PFSK-1 (cell line): ENCODE data around the gene TNP2.

Source experiments
- FOXP2 ChIP-seq: optimal IDR thresholded peaks from 2 replicates; pipeline ENCODE3; 2011; ENCODE audit warnings: borderline replicate concordance, control low read depth, inconsistent platforms; ENCODE audit not compliant: insufficient read depth; ENCODE audit errors: extremely low read length, extremely low read depth
- POLR2AphosphoS5 ChIP-seq: IDR thresholded peaks from 2 replicates; pipeline ENCODE4 v1.6.1; 2012; ENCODE audit warnings: low read depth, mild to moderate bottlenecking, control low read depth, low read length, moderate library complexity
- REST ChIP-seq, 2 experiments: IDR thresholded peaks; 2 replicates each; pipeline versions ENCODE4 v1.6.1 to v1.8.0; 2011 to 2012; ENCODE audit warnings: low read depth in 2 of 2, low read length in 2 of 2, control low read depth in 1 of 2, inconsistent platforms in 1 of 2, mild to moderate bottlenecking in 1 of 2, moderate library complexity in 1 of 2; ENCODE audit not compliant: insufficient read depth in 1 of 2
- SIN3A ChIP-seq: IDR thresholded peaks from 2 replicates; pipeline ENCODE4 v1.6.1; 2012; ENCODE audit warnings: mild to moderate bottlenecking, low read length, moderate library complexity, borderline replicate concordance; ENCODE audit not compliant: insufficient read depth
- TAF1 ChIP-seq: IDR thresholded peaks from 2 replicates; pipeline ENCODE4 v1.6.1; 2012; ENCODE audit warnings: low read length, control low read depth, borderline replicate concordance; ENCODE audit not compliant: insufficient read depth

TNP2 gene

GRCh38 chr16:11235703-11235991, 33.5 kb downstream of the TNP2 start:
- no peak for TF ChIP-seq POLR2AphosphoS5
- TF ChIP-seq SIN3A, result no peak
- TF ChIP-seq TAF1, result no peak
- no peak for TF ChIP-seq REST (IDR thresholded peaks at IDR 0.05; ENCODE audit: insufficient read depth in 1 of 2, low read depth in 2 of 2, low read length in 2 of 2)
- no peak for TF ChIP-seq FOXP2

GRCh38 chr16:11234884-11235702, 34.0 kb downstream of the TNP2 start:
- no peak for TF ChIP-seq TAF1
- no peak for TF ChIP-seq POLR2AphosphoS5
- no peak for TF ChIP-seq REST (IDR thresholded peaks at IDR 0.05; ENCODE audit: insufficient read depth in 1 of 2, low read depth in 2 of 2, low read length in 2 of 2)
- no peak for TF ChIP-seq SIN3A
- TF ChIP-seq FOXP2, result no peak

- TF ChIP-seq SIN3A (no peak), REST (IDR thresholded peaks at IDR 0.05; ENCODE audit: insufficient read depth in 1 of 2, low read depth in 2 of 2, low read length in 2 of 2) (no peak), TAF1 (no peak), FOXP2 (no peak), POLR2AphosphoS5 (no peak)
These were observed 35.3 kb downstream of the TNP2 start for GRCh38 chr16:11233727-11234376.

GRCh38 chr16:11232852-11233726, 36.0 kb downstream of the TNP2 start:
- no peak for TF ChIP-seq POLR2AphosphoS5
- TF ChIP-seq FOXP2, result no peak
- TF ChIP-seq TAF1, result no peak
- no peak for TF ChIP-seq REST (IDR thresholded peaks at IDR 0.05; ENCODE audit: insufficient read depth in 1 of 2, low read depth in 2 of 2, low read length in 2 of 2)
- no peak for TF ChIP-seq SIN3A
